NT2/D1 (cell line): ENCODE data around the gene ATXN1.

Source experiments
- SUZ12 ChIP-seq: IDR thresholded peaks from 2 replicates; pipeline ENCODE4 v1.6.1; 2011; ENCODE audit not compliant: insufficient read length, insufficient read depth; ENCODE audit errors: extremely low read depth
- YY1 ChIP-seq: IDR thresholded peaks from 2 replicates; pipeline ENCODE4 v1.6.1; 2011; ENCODE audit not compliant: insufficient read length, insufficient read depth
- ZNF274 ChIP-seq: IDR thresholded peaks from 2 replicates; pipeline ENCODE4 v1.6.1; 2011; ENCODE audit warnings: mild to moderate bottlenecking, low read depth, low read length

DNA sequence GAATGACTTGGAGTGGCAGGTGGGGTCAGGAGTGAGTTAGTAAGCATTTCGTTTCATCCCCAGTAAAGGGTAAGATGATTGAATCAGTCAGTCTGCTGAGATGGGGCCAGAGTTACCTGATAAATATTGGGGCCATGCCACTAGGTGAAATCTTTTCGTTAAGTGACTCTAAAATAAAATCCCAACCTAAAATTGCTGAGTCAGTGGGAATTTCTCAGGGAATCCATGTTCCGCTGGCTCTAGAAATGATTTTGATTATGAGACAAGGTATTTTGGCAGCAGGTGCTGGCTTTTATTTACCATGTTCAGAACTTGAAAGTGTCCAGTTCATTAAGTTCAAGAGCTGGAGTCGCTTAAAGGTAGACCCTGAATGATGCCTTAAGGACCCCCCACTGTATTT is 397.5 kb downstream of the ATXN1 start:
- TF ChIP-seq ZNF274 (no peak), SUZ12 (no peak), YY1 (no peak)
